GM21360 (cell line): ENCODE data around the gene CXADR.
A peak's percentile ranks its signal among the peaks of the same experiment; 100 is the strongest.
"Not testable (repeated sequence)": the region's sequence is repeated elsewhere in the genome, so short reads cannot be mapped to it uniquely, and the experiment has no call there.

ENCODE experiments used
- ATAC-seq: cut with Tn5 transposase; IDR thresholded peaks from one replicate; pipeline ENCODE4 v1.9.1; 2021; ENCODE audit warnings: mild to moderate bottlenecking, moderate library complexity; ENCODE audit not compliant: unreplicated experiment

CXADR gene

DNA sequence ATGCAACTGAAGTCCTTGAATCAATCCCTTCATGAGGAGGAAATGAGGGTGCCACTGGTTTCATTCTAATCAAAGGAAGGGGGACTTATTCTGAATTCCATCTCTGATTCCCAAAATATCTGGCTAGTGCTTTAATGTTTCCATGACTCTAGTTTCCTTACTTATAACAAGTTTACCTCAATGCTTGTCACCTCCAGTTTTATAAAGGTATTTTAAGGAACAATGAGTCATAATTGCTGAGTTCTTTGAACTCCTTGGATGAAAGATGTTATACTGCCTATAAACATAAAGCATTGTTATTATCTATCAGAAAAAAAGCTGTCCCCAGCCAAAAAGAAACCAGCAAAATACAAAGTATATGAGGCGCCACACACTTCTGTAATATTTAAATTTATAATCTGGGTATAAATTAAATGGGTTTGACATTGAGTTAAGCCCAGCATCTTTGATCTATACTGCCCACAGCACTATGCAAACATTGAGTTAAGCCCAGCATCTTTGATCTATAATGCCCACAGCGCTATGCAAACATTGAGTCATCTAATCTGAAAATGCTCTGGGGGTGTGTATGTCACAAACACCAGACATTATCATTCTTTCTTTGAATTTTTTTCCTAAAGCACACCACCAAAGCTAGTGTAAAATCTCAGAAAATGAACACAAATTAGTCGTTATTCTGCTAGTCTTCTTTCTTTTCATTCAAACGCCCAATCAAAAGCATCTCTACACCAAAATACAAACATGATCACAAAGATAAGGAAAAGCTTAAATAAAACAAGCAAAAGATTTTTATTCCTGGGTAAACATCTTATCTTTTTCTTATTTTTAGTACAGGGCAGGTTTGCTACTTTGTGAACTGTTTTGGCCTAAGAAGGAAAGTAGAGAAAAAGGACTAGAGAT is 11.5 kb upstream of the CXADR start:
- ATAC-seq: no peak

GRCh38 chr21:17502985-17503384 is 9.9 kb upstream of the CXADR start:
- ATAC-seq: not testable (repeated sequence)

- no peak for ATAC-seq
These were observed 5.9 kb upstream of the CXADR start for GRCh38 chr21:17506951-17507350.

DNA sequence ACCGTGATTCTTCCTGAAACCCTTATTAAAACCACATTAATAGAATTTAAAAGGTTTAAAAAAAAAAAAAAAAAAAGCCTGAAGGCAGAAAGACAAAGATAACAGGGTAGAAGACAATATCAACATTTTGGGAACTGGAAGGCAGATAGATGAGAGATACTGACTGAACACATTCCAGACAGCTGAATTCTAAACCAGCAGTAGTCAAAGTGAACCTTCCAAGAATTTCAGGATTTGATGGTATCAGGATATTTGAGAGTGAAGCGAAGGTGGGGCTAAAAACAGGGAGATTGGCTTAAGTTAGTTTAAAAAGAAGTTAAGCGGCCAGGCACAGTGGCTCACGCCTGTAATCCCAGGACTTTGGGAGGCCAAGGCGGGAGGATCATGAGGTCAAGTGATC is 5.3 kb upstream of the CXADR start:
- no peak for ATAC-seq

- peak; percentile 22 for ATAC-seq
These were observed 626 bp downstream of the CXADR start for GRCh38 chr21:17513214-17514123.

- no peak for ATAC-seq
These were observed 1.4 kb downstream of the CXADR start for GRCh38 chr21:17514124-17514845.

- not testable (repeated sequence) for ATAC-seq
These were observed 4.2 kb downstream of the CXADR start for GRCh38 chr21:17517008-17517407.

DNA sequence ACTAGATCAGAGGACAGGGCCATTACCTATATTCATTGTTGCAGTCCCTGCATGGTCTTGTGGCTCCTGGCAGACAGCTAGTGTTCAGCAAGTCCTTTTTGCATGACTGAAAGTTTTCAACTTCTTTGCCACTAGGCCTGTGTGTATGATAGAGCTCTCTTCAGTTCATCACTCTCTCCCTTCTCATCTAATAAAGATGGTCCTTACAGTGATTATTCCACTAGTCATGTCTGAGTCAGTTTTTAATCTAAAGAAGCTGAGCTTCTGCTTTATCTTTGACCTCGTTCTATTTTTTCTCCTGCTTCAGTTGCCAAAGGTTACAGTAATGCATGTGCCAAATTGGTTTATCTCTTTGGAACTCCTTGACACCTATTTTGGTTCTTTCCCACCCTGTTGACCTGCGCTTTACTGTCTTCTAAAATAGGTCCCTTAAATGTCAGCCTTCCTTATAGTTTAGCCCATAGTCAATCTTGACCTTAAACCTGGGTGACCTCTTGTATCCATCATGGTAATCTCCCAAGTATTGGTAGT is 6.4 kb downstream of the CXADR start:
- no peak for ATAC-seq

GRCh38 chr21:17519965-17520609 is 7.2 kb downstream of the CXADR start:
- no peak for ATAC-seq

DNA sequence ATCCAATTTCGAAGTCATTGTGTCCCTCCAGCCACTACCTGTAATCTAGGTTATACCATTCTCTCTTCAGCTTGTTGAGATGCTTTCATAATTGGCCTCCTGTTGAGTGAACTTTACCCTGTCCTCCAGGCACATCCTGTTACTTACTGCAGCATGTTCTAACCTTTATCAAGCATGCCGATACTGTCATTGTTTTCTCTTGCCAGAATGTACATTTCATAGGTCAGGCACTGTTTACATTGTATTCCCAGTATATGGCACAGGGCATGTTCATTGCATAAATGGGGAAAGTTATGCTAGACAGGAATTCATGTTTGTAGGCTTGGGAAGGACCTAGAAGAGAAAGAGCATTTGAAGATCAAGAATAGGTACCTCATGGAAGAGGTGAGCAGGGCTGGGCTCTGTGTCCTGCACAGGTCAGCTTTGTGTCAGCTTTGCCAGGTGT is 10.2 kb downstream of the CXADR start:
- no peak for ATAC-seq

GRCh38 chr21:17523979-17524494 is 11.2 kb downstream of the CXADR start:
- not testable (repeated sequence) for ATAC-seq

DNA sequence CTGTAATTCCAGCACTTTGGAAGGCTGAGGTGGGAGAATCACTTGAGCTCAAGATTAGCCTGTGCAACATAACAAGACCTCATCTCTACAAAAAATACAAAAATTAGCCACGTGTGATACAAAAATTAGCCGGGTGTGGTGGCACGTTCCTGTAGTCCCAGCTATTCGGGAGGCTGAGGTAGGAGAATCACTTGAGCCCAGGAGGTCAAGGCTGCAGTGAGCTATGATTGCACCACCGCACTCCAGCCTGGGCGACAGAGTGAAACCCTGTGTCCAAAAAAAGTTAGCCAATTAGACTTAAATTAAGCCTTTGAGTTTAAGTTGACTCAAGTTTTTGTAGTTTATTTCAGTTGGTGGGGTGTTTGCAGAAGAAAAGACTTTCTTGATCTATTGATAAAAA is 11.8 kb downstream of the CXADR start:
- no peak for ATAC-seq

DNA sequence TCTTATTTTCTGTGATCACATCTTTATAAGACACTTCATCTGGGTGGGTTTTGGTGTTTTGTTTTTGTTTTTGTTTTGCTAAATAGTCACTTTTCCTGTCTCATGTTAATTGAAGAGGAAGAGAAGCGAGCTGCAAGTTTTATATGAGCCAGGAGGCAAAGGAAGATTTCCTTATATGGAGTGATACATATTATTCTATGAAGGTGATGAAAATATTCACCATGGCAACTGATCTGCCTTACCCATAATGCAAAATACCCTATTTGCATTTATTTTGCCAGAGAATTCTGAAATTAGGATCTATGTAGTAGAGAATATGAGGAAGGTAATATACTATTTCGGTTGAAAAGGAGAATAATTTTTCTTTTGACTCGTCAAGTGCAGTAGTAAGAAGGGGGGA is 13.9 kb downstream of the CXADR start:
- no peak for ATAC-seq

DNA sequence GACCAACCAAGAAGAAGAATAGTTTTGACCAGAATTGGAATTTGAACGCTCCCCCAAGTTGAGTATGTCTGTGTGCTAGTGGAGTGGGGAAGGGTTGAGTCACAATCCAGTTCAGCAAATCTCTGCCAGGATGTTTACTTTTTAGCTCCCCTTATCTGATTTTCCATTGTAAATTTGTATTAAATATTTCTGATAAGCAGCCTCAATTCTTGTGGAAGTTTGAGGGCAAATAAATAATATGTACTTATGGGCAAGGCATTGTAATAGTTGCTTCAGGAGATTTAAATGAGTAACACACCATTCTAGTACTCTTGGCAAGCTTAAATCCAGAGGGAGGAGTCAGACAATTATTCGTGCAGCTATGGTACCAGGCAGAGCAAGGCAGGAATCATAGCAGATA is 14.4 kb downstream of the CXADR start:
- ATAC-seq: no peak

- no peak for ATAC-seq
These were observed 14.9 kb downstream of the CXADR start for GRCh38 chr21:17527711-17528110.

DNA sequence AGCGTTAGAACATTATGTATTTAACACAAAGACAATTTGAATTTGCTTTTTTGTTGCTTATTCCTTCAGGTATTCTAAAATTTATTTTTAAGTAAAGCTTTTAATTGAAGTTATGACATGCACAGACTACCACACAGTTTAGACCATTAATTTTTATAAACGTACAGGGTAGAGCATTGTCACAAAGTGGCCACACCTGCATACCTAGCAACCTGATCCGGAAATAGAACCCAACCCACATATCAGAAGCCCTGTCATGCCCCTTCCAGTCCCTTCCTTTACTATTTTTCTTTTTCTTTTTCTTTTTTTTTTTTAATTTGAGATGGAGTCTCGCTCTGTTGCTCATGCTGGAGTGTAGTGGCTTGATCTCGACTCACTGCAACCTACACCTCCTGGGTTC is 16.8 kb downstream of the CXADR start:
- no peak for ATAC-seq

GRCh38 chr21:17532292-17532691 is 19.4 kb downstream of the CXADR start:
- no peak for ATAC-seq

DNA sequence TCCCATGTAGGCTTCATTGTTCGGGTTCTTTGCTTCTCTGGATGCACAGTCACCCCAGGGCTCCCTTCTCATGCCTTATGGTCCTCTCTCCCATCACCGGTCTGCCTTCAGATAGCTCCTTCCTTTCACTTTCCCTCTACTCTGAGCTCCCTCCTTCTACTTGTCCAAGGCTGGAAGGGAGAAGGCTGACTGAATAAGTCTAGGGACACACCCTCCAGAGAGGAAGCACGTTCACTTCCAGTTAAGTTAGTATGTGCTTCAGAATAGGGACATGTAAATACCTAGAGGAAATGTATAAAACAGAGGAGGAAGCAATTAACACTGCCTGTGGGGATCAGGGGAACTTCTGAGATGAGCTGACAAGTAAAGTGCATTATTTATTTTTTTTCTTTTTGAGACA is 23.5 kb downstream of the CXADR start:
- no peak for ATAC-seq

DNA sequence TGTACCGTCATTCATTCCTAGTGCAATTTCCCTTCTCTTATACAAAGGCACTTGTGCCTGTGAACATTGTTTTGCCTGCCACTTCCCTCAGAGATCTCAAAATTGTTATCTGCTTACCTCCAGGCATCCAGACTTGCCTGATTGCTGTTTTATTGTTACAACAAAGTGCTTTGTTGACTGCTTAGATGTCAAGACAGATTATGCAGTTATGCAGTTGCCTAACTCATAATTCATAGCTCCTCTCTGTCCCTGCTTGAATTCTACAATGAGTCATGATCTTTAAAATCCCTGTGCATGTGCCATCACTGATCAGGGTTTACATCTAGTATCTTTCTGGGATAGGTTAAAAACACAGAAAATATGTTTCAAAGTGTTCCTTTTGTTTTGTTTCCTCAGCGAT is 24.5 kb downstream of the CXADR start:
- no peak for ATAC-seq

- ATAC-seq: no peak
These were observed 25.7 kb downstream of the CXADR start for GRCh38 chr21:17538576-17538975.
